K562 (cell line): ENCODE data around the gene DNAJC1. TPM values are rescaled to one million over a fixed set of nuclear protein-coding genes. Genes with fewer than 3 reads are reported as not detected.

Experiments used
- ATAC-seq: fragments of 200-7000 bp; cut with Tn5 transposase; 3 replicates; pipeline ENCODE4 v1.9.1; 2020; ENCODE audit warnings: moderate library complexity
- BruUV-seq: library from RNA; stranded (reverse); fragments of 400-500 nt; replicated peaks from 2 replicates; lab custom pipeline; 2021; lab: Mats Ljungman, UMichigan
- CTCF ChIA-PET: fragments of 300-600 bp; formaldehyde crosslinking; extraction: SDS; loops from one replicate; lab custom pipeline; 2021; ENCODE audit warnings: low intra/inter-chr PET ratio; lab: Yijun Ruan, JAX
- POLR2A ChIA-PET: fragments of 300-600, 350-650 bp; sonication (Branson Sonifier 250); formaldehyde crosslinking; extraction: SDS; loops from one replicate; lab custom pipeline; 2021; ENCODE audit warnings: antibody characterized with exemption, inconsistent platforms; lab: Yijun Ruan, JAX
- DNase-seq, 4 experiments: peaks; one replicate each; pipeline versions ENCODE4 v3.0.0 to v3.0.0-alpha.2; 2011 to 2018; ENCODE audit warnings: low spot score in 3 of 4, mixed read lengths in 3 of 4; ENCODE audit errors: extremely low read depth in 1 of 4
- FAIRE-seq: peaks from 2 replicates; lab custom pipeline; 2011; peaks lifted over from hg19 to GRCh38; lab: Jason Lieb, UNC
- H2AFZ ChIP-seq: 2 replicates; pipeline ENCODE4 v1.6.0; 2011; ENCODE audit warnings: low read depth, low read length, control low read depth, inconsistent platforms
- H3K27ac ChIP-seq: fragments of 200-600 bp; 3 replicates; pipeline ENCODE4 v1.8.0; 2011; ENCODE audit warnings: low read depth, mild to moderate bottlenecking, control low read depth, inconsistent platforms, low read length, moderate library complexity, mixed read lengths; ENCODE audit errors: extremely low read depth
- H3K27me3 ChIP-seq, 2 experiments: fragments of 300-600 bp in 1 of 2; 2 replicates in 1 of 2; 3 replicates in 1 of 2; pipeline versions ENCODE4 v1.6.0 to v1.8.0; 2011; ENCODE audit warnings: inconsistent platforms in 2 of 2, low read length in 2 of 2, mild to moderate bottlenecking in 1 of 2, mixed read lengths in 1 of 2, moderate library complexity in 1 of 2; ENCODE audit not compliant: control insufficient read depth in 2 of 2, insufficient read depth in 2 of 2
- H3K36me3 ChIP-seq: fragments of 300-600 bp; 3 replicates; pipeline ENCODE4 v1.8.0; 2011; ENCODE audit warnings: mild to moderate bottlenecking, low read length, inconsistent platforms; ENCODE audit not compliant: control insufficient read depth, insufficient read depth
- H3K4me1 ChIP-seq, 2 experiments: fragments of 200-600 bp in 1 of 2; replicated peaks in 1 of 2; 2 replicates in 1 of 2; 3 replicates in 1 of 2; pipeline versions ENCODE4 v1.5.1 to v1.8.0; 2011; ENCODE audit warnings: inconsistent platforms in 2 of 2, low read length in 2 of 2, mild to moderate bottlenecking in 1 of 2, mixed read lengths in 1 of 2, moderate library complexity in 1 of 2; ENCODE audit not compliant: control insufficient read depth in 2 of 2, insufficient read depth in 2 of 2
- H3K4me2 ChIP-seq: 2 replicates; pipeline ENCODE4 v1.6.1; 2011; ENCODE audit warnings: low read length, control low read depth, inconsistent platforms, mixed read lengths; ENCODE audit not compliant: insufficient read depth
- H3K4me3 ChIP-seq: fragments of 200-600 bp; sonication (generic), shearing (Covaris generic); 2 replicates; pipeline ENCODE4 v1.5.1; 2016; ENCODE audit warnings: control low read depth, inconsistent platforms
- H3K79me2 ChIP-seq: fragments of 200-600 bp; 3 replicates; pipeline ENCODE4 v1.8.0; 2011; ENCODE audit warnings: low read length, inconsistent platforms; ENCODE audit not compliant: control insufficient read depth, insufficient read depth
- H3K9ac ChIP-seq, 2 experiments: 2 replicates each; pipeline versions ENCODE4 v1.6.0 to v1.6.1; 2011; ENCODE audit warnings: low read depth in 2 of 2, low read length in 2 of 2, control low read depth in 1 of 2, inconsistent platforms in 1 of 2, mild to moderate bottlenecking in 1 of 2, mixed read lengths in 1 of 2; ENCODE audit not compliant: insufficient read depth in 1 of 2
- H3K9me1 ChIP-seq: one replicate; pipeline ENCODE4 v1.6.0; 2011; ENCODE audit warnings: inconsistent platforms, mild to moderate bottlenecking, low read length, moderate library complexity; ENCODE audit not compliant: control insufficient read depth, insufficient read depth
- H3K9me3 ChIP-seq: replicated peaks from 2 replicates; pipeline ENCODE4 v1.5.1; 2011; ENCODE audit warnings: low read depth, low read length, inconsistent platforms; ENCODE audit not compliant: control insufficient read depth, insufficient read depth
- H4K20me1 ChIP-seq: replicated peaks from 2 replicates; pipeline ENCODE4 v1.6.1; 2011; ENCODE audit warnings: low read length, inconsistent platforms, mixed read lengths; ENCODE audit not compliant: control insufficient read depth, insufficient read depth
- ETV6 ChIP-seq, 3 experiments: fragments of 150-350 bp in 1 of 3; sonication (generic) in 1 of 3; formaldehyde crosslinking in 1 of 3; IDR thresholded peaks; 2 replicates each; pipeline versions ENCODE4 v1.6.1 to v1.8.0; 2014 to 2022; ENCODE audit warnings: borderline replicate concordance in 2 of 3, low read depth in 2 of 3, antibody characterized with exemption in 1 of 3, low read length in 1 of 3, mild to moderate bottlenecking in 1 of 3, missing genetic modification reagents in 1 of 3
- ZBTB33 ChIP-seq: sonication (generic); formaldehyde crosslinking; IDR thresholded peaks from 2 replicates; pipeline ENCODE4 v1.8.1; 2023; ENCODE audit warnings: mild to moderate bottlenecking, missing genetic modification reagents
- ZNF121 ChIP-seq: sonication (generic); formaldehyde crosslinking; conservative IDR thresholded peaks from 2 replicates; pipeline ENCODE4 v1.8.0; 2022; ENCODE audit warnings: missing genetic modification reagents
- WGBS: fragments of 100-300 bp; shearing (Covaris generic); methylation state at CpG from one replicate; pipeline ENCODE4 v1.1.6; 2016; ENCODE audit warnings: low coverage, mixed read lengths; ENCODE audit not compliant: insufficient coverage; ENCODE audit errors: missing lambda C conversion rate; 5-methylcytosine and 5-hydroxymethylcytosine counted together
- in situ Hi-C: fragments of 300-500 bp; cut with MboI; formaldehyde crosslinking; loops from 4 replicates; pipeline ENCODE4 v1.15.0; 2018; ENCODE audit warnings: inconsistent platforms, mixed read lengths
- intact Hi-C: fragments of 100-400 bp; cut with micrococcal nuclease; formaldehyde crosslinking; loops from 2 replicates; pipeline ENCODE4 v1.14.2; 2022
- polyA plus RNA-seq, 8 experiments: library from polyadenylated mRNA; depleted of rRNA in 4 of 8; stranded (reverse) in 5 of 8; unstranded in 3 of 8; fragments of >200 nt; fragmentation: Nextera tagmentation in 2 of 8; fragmentation: Illumina TruSeq in 1 of 8; extraction: Ambion mirVana in 2 of 8; extraction: Trizol in 1 of 8; gene quantifications; 2 replicates each; pipeline versions ENCODE4 v1.2.1 to v1.2.3, GENCODE V29; 2011 to 2014; ENCODE audit warnings: inconsistent platforms in 1 of 8, missing spikeins in 1 of 8
- total RNA-seq, 7 experiments: library from RNA; depleted of rRNA in 6 of 7; stranded (reverse); fragments of >200 nt in 6 of 7; fragmentation: Illumina TruSeq in 2 of 7; extraction: Trizol in 2 of 7; gene quantifications; 2 replicates each; pipeline versions ENCODE4 v1.2.1 to v1.2.3, GENCODE V29; 2011 to 2021; ENCODE audit warnings: low replicate concordance in 1 of 7

Gene DNAJC1
- total and polyA plus RNA-seq, 9 of the 15 experiments (the other 6 are each of a cell fraction or from before 2014, with no cell fraction given): 5.4 to 77.6 (median 40.3) TPM

DNA sequence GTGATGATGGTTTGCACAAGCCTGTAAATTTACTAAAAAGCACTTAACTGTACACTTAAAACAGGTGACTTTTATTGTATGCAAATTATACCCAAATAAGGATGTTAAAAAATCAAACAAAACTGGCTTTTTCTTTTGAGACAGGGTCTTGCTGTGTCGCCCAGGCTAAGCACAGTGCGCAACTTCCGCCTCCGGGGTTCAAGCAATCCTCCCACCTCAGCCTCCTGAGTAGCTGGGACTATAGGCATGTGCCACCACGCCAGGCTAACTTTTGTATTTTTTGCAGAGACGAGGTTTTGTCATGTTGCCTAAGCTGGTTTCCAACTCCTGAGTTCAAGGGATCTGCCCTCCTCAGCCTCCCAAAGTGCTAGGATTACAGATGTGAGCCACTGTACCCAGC is 77.7 kb downstream of the DNAJC1 start:
- Histone ChIP-seq H2AFZ (no peak overlapping the region), H3K9me3 (no peaks in the 10 kb centered on the region), H3K4me2 (no peak overlapping the region), H3K4me3 (no peak overlapping the region), H3K27ac (no peak overlapping the region), H4K20me1 (no peaks in the 10 kb centered on the region), H3K27me3 (no peaks in the 10 kb centered on the region), H3K79me2 (peaks cover 22% of the 10 kb centered on the region), H3K36me3 (no peaks in the 10 kb centered on the region), H3K9me1 (no peaks in the 10 kb centered on the region), H3K4me1 (peaks cover 0 to 13% of the 10 kb centered on the region in 2 experiments; a peak in 3 of 5 replicates), H3K9ac (no peak overlapping the region)
- FAIRE-seq: no peak
- in situ Hi-C loops: loop anchor here (25.0 kb wide), 1 partner anchor 439 kb away; no protein-coding TSS in a partner anchor
- TF ChIP-seq ZBTB33 (CRISPR knock-in tag) (0 out of 2 replicates have a peak, but pooled peaks have one; percentile 16), ZNF121 (CRISPR knock-in tag) (peak; percentile 77; the same call in 1 of the 2 replicates), ETV6 (IDR thresholded peaks at IDR 0.05; ENCODE audit: borderline replicate concordance in 1 of 2, low read depth in 2 of 2, low read length in 1 of 2) (no peak), ETV6 (CRISPR knock-in tag; IDR thresholded peaks at IDR 0.05; ENCODE audit: borderline replicate concordance) (no peak)
- POLR2A ChIA-PET: no interaction called here
- no peak for ATAC-seq
- 96% methylated on average over 6 of the region's 6 CpGs for WGBS
- no TSS peak for BruUV-seq
- CTCF ChIA-PET: no interaction called here
- no peak for DNase-seq
- intact Hi-C loops: no loop called here
